HG02571 (cell line): ENCODE measurements around the gene SLC13A1.
"Not testable (repeated sequence)": the region's sequence is repeated elsewhere in the genome, so short reads cannot be mapped to it uniquely, and the experiment has no call there.

Experiments
- ATAC-seq: cut with Tn5 transposase; IDR thresholded peaks from one replicate; pipeline ENCODE4 v1.9.1; 2021; ENCODE audit warnings: mild to moderate bottlenecking, moderate library complexity; ENCODE audit not compliant: unreplicated experiment

Gene SLC13A1

GRCh38 chr7:123199883-123200282 lies at the start of gene SLC13A1:
Gene SLC13A1, minus strand, starts transcription at chr7:123199969. Its CDS starts 23 bp downstream, at chr7:123199946.
- no peak for ATAC-seq

DNA sequence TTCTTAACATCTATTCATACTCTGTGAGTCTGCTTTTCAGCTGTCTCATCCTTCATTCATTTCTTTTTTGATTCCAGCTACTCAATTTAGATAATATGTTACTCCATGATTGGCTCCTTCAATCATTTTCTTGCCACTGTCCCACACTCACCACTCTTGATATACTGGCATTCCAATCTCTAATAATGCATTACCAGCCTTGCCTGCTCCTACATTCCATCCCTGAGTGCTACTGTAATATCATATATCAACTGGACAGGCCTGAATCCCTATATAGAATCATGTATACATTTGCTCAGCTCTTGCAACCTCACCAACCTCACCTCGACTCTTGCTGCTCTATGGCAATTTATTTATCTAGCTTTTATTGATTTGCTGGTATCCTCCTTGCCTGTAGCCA lies 45.0 kb upstream of the SLC13A1 start:
- no peak for ATAC-seq

DNA sequence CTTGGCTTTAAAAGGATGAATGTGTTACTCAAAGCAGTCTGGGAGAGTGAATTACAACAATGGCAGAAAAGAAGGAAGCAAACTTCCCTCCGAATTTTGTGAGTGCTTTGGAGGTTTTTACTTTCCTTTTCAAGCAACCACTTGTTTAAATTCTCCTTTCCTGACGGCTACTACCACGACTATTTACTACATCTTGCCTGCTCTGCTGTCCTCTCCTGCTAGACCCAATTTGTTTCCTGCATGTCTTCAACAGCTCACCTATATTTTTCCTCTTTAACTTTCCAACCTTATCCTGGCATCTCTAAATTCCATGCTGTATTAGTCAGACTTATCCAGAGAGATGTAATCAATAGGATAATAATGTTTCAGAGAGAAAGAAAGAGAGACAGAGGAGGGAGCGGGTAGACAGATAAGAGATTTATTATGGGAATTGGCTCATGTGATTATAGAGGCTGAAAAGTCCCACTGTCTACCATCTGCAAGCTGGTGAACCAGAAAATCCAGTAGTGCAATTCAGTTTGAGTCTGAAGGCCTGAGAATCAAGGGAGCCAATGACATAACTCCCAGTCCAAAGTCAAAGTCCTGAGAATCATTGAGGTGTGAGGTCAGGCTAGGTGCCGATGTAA lies 42.8 kb upstream of the SLC13A1 start:
- ATAC-seq, result no peak

DNA sequence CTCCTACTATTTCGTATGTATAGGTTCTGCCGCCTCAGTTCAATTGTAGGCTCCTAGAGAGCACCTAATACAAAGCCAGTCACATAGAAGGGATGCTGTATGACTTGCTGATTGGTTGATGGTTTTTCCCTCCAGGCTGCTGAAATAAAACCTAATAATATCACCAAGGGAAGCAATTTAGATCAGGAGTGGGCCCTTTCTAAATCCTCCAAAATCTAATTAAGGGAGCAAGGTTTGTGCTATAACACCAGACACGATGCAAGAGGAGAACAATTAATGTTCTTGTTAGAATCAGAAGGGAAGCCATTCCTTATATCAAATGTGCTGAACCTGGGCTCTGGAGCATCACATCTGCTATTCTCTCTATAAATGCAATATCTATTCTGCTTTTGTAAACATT lies 42.0 kb upstream of the SLC13A1 start:
- ATAC-seq, result no peak

GRCh38 chr7:123231021-123232000 lies 31.5 kb upstream of the SLC13A1 start:
- no peak for ATAC-seq

GRCh38 chr7:123230603-123231002 lies 30.8 kb upstream of the SLC13A1 start:
- ATAC-seq, result no peak

DNA sequence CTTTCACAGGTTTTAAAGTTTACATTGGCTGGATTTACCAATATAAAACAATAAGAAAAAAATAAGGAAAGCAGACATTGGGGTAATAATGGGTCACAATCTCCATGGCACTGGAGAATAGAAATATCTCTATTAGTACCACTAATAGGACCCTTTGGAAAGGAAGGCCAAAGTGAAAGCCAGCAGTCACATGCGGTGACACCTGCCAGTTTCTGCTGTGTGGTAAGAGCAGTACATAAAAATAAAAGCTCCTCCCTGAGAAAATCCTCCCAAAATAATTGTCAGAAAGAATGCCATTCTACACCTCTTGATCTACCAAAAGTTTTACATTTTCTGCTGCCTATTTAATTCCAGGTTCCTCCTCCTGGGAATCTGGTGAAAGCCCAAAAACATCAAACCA lies 30.4 kb upstream of the SLC13A1 start:
- no peak for ATAC-seq

DNA sequence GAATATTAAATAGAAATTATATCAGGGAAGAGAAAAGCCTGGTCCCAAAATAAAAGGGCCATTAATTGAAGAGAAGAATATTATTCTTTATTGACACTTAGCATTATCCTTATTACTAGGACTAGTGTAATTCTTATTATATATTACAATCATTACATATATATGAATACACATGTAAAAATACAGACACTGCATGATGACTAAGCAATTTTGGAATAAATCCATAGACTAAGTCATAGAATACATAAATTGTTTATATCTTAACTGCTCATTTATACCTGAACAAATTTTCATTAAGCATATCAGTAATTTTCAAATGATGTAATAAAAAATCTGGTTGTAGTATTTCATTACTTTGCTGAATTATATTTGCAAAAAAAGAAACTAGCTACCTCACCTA lies 29.7 kb upstream of the SLC13A1 start:
- ATAC-seq, result no peak

- not testable (repeated sequence) for ATAC-seq
These were observed 27.9 kb upstream of the SLC13A1 start for GRCh38 chr7:123227666-123228065.

DNA sequence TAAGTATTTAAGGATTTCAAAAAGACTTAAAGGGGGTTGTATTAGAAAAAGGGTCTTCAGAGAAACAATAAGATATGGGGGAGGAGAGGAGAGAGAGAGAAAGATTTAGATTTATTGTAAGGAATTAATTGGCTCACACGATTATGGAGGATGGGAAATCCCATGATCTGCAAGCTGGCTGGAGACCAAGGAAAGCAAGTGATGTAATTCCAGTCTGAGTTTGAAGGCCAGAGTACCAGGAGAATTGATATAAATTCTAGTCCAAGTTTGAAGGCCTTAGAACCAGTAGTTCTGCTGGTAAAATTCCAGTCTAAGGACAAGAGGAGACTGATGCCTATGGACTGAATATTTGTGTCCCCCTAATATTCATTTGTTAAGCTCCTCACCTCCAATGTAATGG lies 20.6 kb upstream of the SLC13A1 start:
- ATAC-seq, result no peak

GRCh38 chr7:123218866-123219265 lies 19.1 kb upstream of the SLC13A1 start:
- no peak for ATAC-seq

- ATAC-seq, result no peak
These were observed 17.1 kb upstream of the SLC13A1 start for GRCh38 chr7:123216825-123217224.

GRCh38 chr7:123215350-123215749 lies 15.6 kb upstream of the SLC13A1 start:
- no peak for ATAC-seq

DNA sequence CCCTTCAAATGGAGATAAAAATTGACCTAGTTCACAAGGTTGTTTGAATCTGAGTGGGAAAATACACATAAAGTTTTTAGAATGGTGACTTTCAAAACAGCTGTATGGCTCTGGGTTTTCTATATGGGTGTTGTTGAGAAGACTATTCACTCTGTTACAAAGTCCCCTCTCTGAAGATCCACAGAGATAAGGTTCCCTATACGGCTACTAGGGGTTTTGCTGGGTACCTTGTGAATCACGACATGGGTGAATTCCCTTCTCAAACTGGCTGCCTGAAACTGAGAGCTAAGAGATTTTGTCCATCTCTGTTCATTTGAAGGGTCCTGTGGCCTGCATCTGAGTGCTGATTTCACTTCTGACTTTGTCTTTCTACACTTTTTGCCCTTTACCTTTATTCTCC lies 11.8 kb upstream of the SLC13A1 start:
- ATAC-seq, result no peak

DNA sequence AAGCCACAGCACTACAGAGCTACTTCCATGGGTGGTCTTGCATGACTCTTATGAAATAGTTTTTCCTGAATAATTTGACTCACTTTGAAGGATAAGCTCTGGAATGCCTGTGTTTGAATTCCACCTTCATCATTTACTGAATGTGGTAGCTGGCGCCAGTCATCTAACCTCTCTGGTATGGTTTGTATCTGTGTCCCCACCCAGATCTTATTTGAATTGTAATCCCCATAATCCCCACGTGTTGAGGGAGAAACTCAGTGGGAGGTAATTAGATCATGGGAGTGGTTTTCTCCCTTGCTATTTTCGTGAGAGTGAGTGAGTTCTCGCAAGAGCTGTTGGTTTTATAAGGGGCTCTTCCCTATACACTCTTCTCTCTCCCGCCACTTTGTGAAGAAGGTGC lies 11.2 kb upstream of the SLC13A1 start:
- ATAC-seq, result no peak

DNA sequence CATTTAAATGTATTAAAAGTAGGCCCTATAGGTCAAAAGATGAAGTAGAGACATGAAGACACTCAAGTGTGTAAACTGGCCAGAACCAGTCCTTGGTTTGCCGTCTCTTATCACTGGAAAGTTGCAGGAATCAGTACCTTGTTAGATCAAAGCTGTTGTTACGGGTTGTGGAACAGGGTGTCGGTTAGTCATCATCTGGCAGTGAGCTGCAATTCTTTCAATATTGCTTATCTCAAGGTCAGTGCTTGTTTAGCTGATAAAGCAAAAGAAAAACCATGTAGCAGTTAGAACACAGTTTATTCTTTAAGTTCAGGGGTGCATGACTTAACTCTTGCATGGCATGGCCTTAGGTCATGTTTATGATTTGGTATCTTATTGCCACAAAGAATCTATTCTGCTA lies 10.0 kb upstream of the SLC13A1 start:
- no peak for ATAC-seq

DNA sequence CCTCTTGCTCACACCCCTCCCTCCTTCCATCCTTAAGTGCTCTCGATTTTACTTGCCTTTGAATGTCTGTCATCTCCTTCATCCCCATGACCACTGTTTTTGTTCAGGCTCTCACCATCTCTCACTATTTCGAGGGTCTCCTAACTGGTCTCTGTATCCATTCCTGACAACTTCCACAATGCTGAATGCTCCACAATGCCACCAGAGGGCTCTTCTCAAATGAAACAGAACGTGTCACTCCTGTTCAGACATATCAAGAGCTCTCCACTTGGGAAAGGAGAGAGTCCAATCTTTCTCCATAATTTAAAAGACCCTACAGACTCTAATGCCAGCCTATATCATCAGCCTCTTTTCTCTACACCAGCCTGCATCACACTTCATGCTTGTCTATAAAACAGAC lies 9.0 kb upstream of the SLC13A1 start:
- no peak for ATAC-seq

DNA sequence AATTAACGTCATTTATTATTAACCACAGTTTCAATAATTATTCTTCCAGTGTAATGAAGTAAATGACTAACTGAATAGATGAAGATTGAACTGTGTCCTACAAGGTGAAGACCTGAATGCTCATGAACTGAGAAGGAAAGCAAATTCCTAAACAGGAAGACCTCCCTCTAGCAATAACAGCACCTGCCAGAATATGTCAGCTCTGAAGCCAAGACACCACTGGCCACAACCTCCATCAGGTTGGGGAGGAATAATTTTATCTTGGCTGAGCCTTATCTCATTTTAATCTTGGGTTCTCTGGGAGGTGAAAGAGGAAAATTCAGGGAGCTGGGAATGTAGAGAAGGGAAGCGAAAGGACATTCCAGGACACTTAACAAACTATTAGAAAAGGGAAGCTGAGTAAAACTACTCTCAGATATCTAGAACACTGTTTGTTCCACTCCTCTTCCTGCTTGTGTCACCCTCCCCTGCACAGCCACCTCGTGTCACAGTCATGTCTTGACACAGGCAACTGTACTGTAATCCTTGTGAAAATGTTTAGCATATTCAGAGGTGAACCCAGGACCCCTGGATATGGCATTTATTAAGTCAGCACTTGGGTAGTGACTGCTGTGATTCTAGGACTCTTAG lies 4.6 kb upstream of the SLC13A1 start:
- no peak for ATAC-seq

- no peak for ATAC-seq
These were observed 2.1 kb upstream of the SLC13A1 start for GRCh38 chr7:123201901-123202300.

GRCh38 chr7:123198668-123199652 lies 809 bp downstream of the SLC13A1 start:
- no peak for ATAC-seq

DNA sequence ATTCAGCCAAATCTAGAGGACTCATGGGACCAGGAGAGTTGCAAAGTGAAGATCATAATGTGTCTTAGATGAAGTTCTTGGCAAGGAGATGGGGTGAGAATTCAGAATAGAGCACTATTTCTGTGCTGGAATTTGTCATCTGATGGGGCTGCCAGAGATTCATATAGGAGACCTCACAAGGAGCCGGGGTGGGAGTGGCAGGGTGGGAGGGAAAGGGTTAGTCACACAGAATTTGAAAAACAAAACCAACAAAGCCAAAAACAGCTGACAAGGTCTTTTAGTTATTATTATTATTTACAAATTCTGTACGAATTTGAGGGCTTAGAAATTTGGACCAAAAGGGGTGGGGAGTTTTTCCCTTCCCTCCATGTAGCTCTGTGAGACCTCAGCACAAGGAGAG lies 1.7 kb downstream of the SLC13A1 start:
- no peak for ATAC-seq
